PC-3 (cell line): Measurements from ENCODE around the gene CDHR5.

Source experiments
- EZH2phosphoT487 ChIP-seq: fragments of 300-600 bp; sonication (generic); IDR thresholded peaks from 2 replicates; pipeline ENCODE4 v1.6.1; 2018; ENCODE audit warnings: mild to moderate bottlenecking, antibody characterized with exemption, low read length, borderline replicate concordance
- TF ChIP-seq, protein P1 (sequence below): fragments of 300-600 bp; sonication (generic); conservative IDR thresholded peaks from 2 replicates; pipeline ENCODE4 v1.5.1; 2017; ENCODE audit warnings: antibody characterized with exemption, low read depth, mild to moderate bottlenecking, low read length

DNA sequence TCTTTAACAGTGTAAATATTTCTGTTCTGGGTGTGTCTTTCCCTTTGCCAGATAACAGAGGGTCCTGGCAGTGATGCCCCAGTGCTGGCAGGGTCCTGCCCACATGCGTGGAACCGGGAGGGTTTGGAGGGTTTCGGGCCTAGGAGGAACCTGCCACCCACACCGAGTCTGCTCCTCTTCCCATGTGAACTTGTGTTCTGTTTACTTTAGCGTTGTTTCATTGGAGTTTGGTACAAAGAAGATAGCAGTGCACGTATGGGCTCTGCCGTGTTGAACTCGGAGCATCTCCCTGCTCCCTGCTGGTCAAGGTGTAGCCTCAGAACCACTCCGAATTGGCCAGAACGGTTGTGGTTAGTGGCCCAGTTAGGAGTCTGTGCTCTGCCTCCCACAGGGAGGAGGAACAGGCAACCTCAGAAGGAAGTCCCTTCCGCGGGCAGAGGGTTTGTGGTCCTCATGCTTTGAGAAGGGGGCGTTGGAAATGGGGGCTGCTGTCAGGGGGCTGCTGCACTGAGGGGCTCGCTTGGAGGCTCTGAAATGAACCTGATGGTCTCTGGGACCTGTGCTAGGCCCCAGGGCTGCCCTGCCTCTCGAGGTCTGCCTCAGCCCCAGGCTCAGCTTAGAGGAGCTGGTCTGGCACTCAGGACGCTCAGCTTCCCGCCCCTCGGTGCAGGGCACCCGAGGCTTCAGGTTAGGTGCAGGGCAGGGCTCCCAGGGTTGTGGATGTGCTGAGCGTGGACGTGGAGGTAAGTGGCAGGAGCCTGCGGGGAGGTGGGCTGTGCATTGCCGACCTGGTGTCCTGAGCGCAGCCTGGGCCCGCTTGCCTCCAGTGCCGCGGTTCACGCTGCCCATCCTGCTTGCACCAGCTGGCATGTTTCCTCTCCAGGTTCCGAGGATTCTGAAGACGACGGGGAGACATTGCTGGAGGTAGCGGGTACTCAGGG is 38.1 kb downstream of the CDHR5 start:
- TF ChIP-seq, protein P1, sequence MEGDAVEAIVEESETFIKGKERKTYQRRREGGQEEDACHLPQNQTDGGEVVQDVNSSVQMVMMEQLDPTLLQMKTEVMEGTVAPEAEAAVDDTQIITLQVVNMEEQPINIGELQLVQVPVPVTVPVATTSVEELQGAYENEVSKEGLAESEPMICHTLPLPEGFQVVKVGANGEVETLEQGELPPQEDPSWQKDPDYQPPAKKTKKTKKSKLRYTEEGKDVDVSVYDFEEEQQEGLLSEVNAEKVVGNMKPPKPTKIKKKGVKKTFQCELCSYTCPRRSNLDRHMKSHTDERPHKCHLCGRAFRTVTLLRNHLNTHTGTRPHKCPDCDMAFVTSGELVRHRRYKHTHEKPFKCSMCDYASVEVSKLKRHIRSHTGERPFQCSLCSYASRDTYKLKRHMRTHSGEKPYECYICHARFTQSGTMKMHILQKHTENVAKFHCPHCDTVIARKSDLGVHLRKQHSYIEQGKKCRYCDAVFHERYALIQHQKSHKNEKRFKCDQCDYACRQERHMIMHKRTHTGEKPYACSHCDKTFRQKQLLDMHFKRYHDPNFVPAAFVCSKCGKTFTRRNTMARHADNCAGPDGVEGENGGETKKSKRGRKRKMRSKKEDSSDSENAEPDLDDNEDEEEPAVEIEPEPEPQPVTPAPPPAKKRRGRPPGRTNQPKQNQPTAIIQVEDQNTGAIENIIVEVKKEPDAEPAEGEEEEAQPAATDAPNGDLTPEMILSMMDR = no peak
- TF ChIP-seq EZH2phosphoT487 = no peak
